Measurements from ENCODE around the gene ZGRF1.

ZGRF1 gene

DNA sequence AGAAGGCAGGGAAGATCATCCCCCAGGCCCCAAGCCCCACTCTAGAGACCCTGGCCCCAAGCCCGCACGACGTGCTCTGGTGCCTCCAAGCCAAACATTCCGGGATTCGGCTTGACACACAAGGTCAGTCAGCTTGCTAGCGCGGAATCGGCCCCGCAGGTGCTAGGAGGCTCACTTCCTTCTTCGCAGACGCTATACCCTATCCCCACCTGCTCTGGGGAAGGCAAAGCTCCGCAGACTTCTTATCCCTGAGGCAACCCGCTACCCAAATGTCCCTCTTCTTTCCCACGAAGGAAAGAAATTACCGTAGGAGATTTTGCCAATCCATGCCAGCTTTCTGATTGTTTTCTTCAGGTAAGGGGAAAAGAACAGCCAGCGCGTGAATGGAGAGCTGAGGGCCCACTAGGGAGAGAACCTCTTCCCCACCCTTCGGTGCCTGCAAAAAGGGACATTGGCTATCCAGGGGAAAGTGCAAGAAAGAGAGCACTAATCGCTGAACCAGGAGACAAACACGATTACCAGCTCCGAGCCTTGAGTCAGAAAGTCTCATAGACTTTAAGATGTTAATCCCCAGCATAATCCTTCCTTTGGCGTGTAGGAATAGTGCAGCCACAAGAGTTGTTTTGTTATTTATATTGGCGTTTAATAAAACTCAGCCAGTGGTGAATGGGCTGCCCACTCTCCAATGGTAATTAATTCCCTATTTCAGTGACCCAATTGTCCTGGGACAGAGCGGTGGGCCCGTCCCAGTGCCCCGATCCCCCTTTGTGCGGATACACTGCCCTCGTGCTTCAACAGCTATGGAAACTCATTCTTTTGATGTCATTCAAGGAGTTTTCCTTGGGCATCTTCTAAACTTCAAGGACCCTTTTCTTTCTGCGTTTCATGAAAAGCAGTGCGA lies 115.3 kb downstream of the ZGRF1 start:
- Histone ChIP-seq H3K4me1 (peaks cover 52% of the 10 kb centered on the region), H3K9me3 (peaks cover 3% of the 10 kb centered on the region), H3K36me3 (replicated peaks) (no peaks in the 10 kb centered on the region), H3K4me3 (no peak overlapping the region), H3K27me3 (ENCODE audit: low read depth) (peaks cover 6% of the 10 kb centered on the region; the same call in 1 of the 2 replicates)
- DNase-seq (ENCODE audit: low spot score in 2 of 2): peak; percentile 85 to 97
- in situ Hi-C loops (cut with MboI; ENCODE audit: low sequenced_read_pairs): loop anchor here (5.0 kb wide), 2 partner anchors 74 to 189 kb away; no protein-coding TSS in a partner anchor

DNA sequence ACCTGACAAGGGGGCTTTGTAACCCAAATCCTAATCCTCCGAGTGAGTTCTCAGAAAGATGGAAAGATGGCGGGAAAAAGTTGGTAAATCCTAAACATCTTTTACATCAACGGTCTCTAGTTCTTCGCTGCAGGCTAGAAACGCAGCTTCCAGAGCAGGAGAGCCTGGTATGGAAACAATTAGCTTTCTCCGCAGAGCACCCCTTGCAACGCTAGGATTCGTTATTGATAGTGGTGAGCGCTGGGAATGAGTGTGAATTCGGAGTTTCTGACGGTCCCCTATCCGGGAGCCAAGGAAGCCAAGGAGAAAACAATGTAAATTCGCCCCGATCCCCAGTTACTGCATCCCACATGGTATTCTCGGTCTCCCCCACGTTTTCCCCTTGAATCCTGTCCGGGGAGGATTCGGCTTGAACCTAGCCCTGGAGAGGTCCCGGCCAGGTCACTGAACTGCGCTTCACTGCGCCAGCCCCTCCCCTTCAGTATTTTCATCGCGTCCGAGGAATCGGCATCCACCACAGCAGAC lies 116.0 kb downstream of the ZGRF1 start:
- in situ Hi-C loops (cut with MboI; ENCODE audit: low sequenced_read_pairs): loop anchor here (5.0 kb wide), 2 partner anchors 73 to 188 kb away; no protein-coding TSS in a partner anchor
- H3K4me3 ChIP-seq: no peak overlapping the region

DNA sequence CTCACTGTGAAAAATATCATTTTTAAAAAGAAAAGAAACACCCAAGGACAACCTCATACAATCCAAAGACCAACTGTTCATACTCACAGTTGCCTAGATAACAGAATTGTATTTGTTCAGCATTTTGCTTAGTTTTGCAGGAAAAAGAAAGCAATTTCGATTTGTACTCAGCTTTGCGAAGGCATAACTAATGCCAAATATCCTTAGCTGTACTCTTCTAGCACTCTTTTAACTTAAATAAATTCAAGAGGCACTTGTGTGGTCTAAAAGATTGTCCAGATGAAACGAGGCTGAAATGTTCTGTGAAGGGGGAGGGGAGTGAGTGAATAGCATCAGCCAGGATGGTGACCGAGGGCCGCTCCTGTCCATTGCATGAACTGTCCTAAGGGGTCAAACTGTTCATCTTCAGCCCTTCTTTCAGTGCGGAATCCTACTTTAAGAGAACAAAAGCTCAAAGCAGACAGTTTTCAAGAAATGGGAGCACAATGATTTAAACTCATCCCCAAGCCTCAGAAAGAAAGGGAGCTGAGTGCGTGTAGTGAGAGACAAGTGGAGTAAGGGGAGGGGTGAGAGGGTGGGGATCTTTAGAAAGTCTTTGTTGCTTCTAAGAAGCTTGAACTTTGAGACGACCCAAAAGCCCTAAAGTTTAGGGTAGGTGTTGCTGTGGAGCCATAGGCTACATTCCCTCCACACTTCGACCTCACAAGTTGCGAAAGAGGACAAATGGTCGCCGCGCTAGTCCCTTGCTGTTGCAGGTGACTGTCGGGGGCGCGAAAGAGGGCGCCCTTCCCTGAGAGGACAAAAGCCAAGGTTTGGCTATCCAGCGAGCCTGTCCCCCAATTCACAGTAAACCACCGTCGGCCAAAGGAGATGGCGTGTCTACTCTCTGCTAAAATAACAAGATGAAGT lies 116.8 kb downstream of the ZGRF1 start:
- Histone ChIP-seq H3K4me3 (no peak overlapping the region), H3K27me3 (ENCODE audit: low read depth) (peaks cover 6% of the 10 kb centered on the region; the same call in 1 of the 2 replicates), H3K36me3 (replicated peaks) (no peaks in the 10 kb centered on the region), H3K4me1 (peaks cover 45% of the 10 kb centered on the region), H3K9me3 (peaks cover 3% of the 10 kb centered on the region)
- DNase-seq (ENCODE audit: low spot score in 2 of 2): no peak
- in situ Hi-C loops (cut with MboI; ENCODE audit: low sequenced_read_pairs): loop anchor here (5.0 kb wide), 2 partner anchors 73 to 188 kb away; no protein-coding TSS in a partner anchor

More for the DNA sequence above, 116.0 kb downstream of the ZGRF1 start:
- Histone ChIP-seq H3K4me1 (peaks cover 46% of the 10 kb centered on the region), H3K27me3 (ENCODE audit: low read depth) (peaks cover 6% of the 10 kb centered on the region; the same call in 1 of the 2 replicates), H3K9me3 (peaks cover 3% of the 10 kb centered on the region), H3K36me3 (replicated peaks) (no peaks in the 10 kb centered on the region)
- DNase-seq (ENCODE audit: low spot score in 2 of 2): no peak

DNA sequence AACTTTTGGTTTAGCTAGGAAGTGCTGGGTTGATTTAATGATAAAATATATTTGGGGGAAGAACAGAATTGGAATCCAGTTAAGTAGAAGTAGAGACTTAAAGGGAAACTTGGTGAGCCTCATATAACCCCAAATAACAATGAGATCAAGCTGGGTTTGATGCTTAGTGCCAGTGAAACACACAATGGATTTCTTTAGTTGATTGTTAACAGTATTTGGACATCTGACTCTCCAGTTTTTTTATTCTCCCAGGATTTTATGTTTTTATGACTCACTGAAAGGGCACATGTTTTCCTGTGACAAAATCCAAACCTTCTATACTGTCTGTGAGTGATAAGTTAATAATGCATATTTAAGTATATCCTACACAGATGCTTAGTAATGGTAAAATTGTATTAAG lies 118.0 kb downstream of the ZGRF1 start:
- in situ Hi-C loops (cut with MboI; ENCODE audit: low sequenced_read_pairs): no loop called here

DNA sequence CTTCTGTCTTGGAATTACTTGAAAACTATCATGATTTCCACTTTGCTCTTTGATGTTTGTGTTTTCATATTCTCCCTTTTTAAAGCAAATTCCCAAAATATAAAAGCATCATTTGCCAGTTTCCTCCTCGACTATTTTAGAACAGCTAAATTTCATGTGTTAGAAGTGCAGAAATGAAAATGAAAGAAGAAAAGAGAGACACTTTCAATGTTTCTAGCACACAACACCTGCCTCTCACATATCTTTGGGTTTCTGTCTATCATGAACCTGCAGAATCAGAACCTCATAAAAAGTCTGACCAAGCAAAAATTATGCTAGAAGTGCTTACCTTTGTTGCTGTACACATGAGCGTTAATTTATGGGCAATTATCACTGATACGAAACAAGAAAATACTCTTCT lies 118.8 kb downstream of the ZGRF1 start:
- H3K27me3 ChIP-seq (ENCODE audit: low read depth): peaks cover 6% of the 10 kb centered on the region; the same call in 1 of the 2 replicates
- H3K36me3 ChIP-seq (replicated peaks): no peaks in the 10 kb centered on the region
- H3K4me1 ChIP-seq: peaks cover 54% of the 10 kb centered on the region
- DNase-seq (ENCODE audit: low spot score in 2 of 2): no peak
- peaks cover 3% of the 10 kb centered on the region for H3K9me3 ChIP-seq
- H3K4me3 ChIP-seq: no peak overlapping the region
- in situ Hi-C loops (cut with MboI; ENCODE audit: low sequenced_read_pairs): no loop called here

More for the DNA sequence above, 118.0 kb downstream of the ZGRF1 start:
- Histone ChIP-seq H3K36me3 (replicated peaks) (no peaks in the 10 kb centered on the region), H3K4me1 (peaks cover 50% of the 10 kb centered on the region), H3K4me3 (no peak overlapping the region), H3K27me3 (ENCODE audit: low read depth) (peaks cover 6% of the 10 kb centered on the region; the same call in 1 of the 2 replicates), H3K9me3 (peaks cover 3% of the 10 kb centered on the region)
- DNase-seq (ENCODE audit: low spot score in 2 of 2): peak in 1 of 2 experiments; percentile 58

DNA sequence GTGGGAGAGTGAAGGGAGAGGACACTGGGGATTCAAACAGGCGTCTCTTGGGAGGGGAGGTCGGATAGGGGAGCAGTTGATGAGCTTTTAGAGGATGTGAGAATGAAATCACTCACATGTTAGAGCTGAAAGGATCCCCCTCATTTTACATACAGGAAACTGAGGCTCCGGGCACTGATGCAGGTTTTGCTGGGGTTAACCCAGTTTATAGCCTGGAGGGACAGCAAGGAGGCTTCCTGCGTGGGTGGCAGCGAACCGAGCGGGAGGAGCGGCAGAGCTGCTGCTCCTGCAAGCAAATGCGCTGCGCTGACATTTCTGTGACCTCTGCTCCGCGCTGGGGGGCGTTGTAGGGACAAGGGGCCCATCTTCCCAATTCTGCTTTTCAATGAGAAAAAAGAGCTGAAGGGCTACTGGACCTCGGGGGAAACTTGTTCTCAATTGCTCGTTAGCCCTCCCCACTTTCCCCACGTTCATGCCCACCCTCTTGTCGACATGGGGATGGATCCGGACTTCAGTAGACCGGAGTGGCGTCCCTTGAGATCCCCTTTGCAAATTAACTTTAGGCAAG lies 119.6 kb downstream of the ZGRF1 start:
- peak overlapping the region; percentile 35; the same call in 1 of the 2 replicates for H3K4me3 ChIP-seq
- no peaks in the 10 kb centered on the region for H3K36me3 ChIP-seq (replicated peaks)
- peaks cover 6% of the 10 kb centered on the region; the same call in 1 of the 2 replicates for H3K27me3 ChIP-seq (ENCODE audit: low read depth)
- peak in 1 of 2 experiments; percentile 44 for DNase-seq (ENCODE audit: low spot score in 2 of 2)
- peaks cover 49% of the 10 kb centered on the region for H3K4me1 ChIP-seq
- in situ Hi-C loops (cut with MboI; ENCODE audit: low sequenced_read_pairs): no loop called here
- no peaks in the 10 kb centered on the region; the same call in 1 of the 2 replicates for H3K9me3 ChIP-seq

DNA sequence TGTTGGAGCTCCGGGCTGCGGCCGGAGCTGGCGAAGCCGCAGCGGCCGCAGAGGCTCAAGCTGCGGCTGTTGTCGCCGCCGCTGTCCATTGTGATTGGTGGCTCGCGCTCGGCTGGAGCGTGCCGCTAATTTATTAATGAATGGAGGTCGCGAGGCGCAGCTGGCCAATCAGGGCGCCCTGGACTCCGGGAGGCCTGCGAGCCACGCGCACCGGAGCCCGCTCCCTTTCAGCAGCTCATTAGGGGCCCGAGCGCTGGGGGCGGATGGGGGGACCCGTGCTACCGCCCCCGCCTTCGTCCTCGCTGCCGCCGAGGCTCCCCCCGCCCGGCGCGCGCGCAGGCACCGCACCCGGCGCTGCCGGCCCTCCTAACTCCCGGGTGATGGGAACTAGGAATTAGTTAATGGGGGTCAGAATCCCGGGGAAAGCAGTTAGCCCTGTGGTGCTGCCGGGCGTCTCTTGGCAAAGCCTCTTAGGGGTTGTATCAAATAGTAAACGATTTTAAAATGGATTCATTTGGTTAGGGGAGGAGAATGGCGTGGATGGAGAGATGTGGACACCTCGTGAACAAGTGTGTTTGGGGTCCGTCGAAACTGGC lies 120.1 kb downstream of the ZGRF1 start:
- H3K36me3 ChIP-seq (replicated peaks): no peaks in the 10 kb centered on the region
- in situ Hi-C loops (cut with MboI; ENCODE audit: low sequenced_read_pairs): no loop called here
- peaks cover 44% of the 10 kb centered on the region for H3K4me1 ChIP-seq
- H3K27me3 ChIP-seq (ENCODE audit: low read depth): peaks cover 6% of the 10 kb centered on the region; the same call in 1 of the 2 replicates
- peak; percentile 76 to 85 for DNase-seq (ENCODE audit: low spot score in 2 of 2)
- H3K4me3 ChIP-seq: peak overlapping the region; percentile 35
- H3K9me3 ChIP-seq: no peaks in the 10 kb centered on the region; the same call in 1 of the 2 replicates

DNA sequence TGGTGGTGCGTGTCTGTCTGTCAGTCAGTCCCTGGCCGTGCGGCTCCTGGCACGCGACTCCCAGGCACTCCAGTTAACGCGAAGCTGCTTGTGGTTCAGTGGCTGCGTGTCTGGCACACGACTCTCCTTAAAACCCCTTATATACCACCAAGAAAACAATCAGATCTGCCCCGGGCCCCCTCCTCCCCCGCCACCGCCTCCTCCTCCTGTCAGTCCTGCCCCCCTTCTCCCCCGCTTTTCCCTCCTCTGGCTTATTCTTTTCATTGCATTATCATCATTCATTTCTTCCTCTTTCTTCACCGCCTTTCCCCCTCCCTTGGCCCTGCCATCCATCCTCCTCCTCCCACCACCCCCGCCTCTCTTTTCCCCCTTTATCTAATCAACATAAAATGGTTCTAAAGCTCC lies 120.6 kb downstream of the ZGRF1 start, which contains the start of gene NEUROG2:
TSS of gene NEUROG2 (minus strand) at position 115 of the 405 bp plus-strand sequence. CDS start 705 bp downstream, outside the sequence.
- peaks cover 6% of the 10 kb centered on the region; the same call in 1 of the 2 replicates for H3K27me3 ChIP-seq (ENCODE audit: low read depth)
- H3K4me3 ChIP-seq: peak within 1 kb of the TSS; percentile 35
- in situ Hi-C loops (cut with MboI; ENCODE audit: low sequenced_read_pairs): no loop called here
- H3K9me3 ChIP-seq: no peaks in the 10 kb centered on the region; the same call in 1 of the 2 replicates
- no peaks in the 10 kb centered on the region for H3K36me3 ChIP-seq (replicated peaks)
- peak in 1 of 2 experiments; percentile 63 for DNase-seq (ENCODE audit: low spot score in 2 of 2)
- peaks cover 40% of the 10 kb centered on the region for H3K4me1 ChIP-seq

DNA sequence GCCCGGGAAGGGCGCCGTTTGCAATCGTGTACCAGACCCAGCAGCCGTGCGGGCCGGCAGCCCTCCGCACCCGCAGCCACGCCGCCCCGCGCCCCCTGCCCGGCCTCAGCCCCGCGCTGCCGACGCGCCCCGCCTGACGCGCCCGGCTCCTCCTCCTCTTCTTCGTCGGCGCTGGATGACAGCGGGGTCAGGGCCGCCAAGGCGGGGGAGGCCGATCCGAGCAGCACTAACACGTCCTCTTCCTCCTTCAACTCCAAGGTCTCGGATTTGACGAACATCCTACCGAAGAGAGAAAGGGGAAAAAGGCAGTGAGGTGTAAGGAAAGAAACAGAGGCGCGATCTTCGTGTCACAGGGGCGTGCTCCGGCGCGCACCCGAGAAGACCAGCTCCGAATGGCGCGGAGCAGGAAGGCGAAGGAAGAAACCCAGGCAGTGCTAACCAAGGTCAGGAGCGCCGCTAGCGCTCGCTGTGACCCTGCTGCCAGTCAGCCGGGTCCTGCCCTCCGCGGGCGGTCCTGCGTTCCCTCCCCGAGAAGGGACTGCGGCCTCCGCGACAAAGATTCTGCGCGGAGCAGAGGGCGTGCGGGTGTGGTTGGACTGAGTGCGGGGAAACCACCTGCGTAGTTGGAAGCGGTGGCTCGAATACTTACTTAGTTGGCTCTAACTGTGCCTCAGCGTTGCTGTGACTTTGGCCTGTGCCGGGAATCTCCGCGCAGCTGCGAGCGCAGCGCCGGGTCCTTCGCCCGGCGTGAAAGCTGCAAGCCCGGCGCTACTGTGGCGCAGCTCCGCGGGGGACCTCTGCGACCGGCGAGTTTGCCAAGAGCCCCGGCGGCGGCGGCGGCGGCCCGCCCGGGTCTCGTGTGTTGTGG lies 121.3 kb downstream of the ZGRF1 start:
- DNase-seq (ENCODE audit: low spot score in 2 of 2): peak; percentile 33 to 70
- in situ Hi-C loops (cut with MboI; ENCODE audit: low sequenced_read_pairs): no loop called here
- Histone ChIP-seq H3K4me3 (peak overlapping the region; percentile 35), H3K27me3 (ENCODE audit: low read depth) (peaks cover 6% of the 10 kb centered on the region; the same call in 1 of the 2 replicates), H3K9me3 (no peaks in the 10 kb centered on the region; the same call in 1 of the 2 replicates), H3K4me1 (peaks cover 38% of the 10 kb centered on the region), H3K36me3 (replicated peaks) (no peaks in the 10 kb centered on the region)

DNA sequence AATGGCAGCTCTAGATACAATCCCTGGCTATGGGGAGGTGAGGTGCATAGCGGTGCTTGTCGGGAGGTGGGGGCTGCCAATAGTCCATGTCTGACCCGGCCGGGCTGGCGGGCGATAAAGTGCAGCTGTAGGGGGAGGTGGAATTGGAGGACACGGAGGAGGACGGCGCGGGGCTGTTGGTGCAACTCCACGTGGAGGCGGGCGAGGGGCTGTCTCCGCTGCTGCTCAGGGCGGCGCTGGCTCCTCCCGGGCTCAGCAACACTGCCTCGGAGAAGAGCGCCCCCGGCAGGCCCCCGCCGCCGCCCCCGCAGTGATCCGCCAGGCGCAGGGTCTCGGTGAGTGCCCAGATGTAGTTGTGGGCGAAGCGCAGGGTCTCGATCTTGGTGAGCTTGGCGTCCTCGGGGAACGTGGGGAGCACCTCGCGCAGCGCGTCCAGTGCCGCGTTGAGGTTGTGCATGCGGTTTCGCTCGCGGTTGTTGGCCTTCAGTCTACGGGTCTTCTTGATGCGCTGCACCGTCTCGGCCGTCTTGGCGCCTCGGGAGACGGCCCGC lies 122.0 kb downstream of the ZGRF1 start:
- peaks cover 38% of the 10 kb centered on the region for H3K4me1 ChIP-seq
- H3K36me3 ChIP-seq (replicated peaks): no peaks in the 10 kb centered on the region
- peaks cover 6% of the 10 kb centered on the region; the same call in 1 of the 2 replicates for H3K27me3 ChIP-seq (ENCODE audit: low read depth)
- in situ Hi-C loops (cut with MboI; ENCODE audit: low sequenced_read_pairs): no loop called here
- H3K9me3 ChIP-seq: no peaks in the 10 kb centered on the region
- peak; percentile 20 to 73 for DNase-seq (ENCODE audit: low spot score in 2 of 2)
- H3K4me3 ChIP-seq: peak overlapping the region; percentile 35

DNA sequence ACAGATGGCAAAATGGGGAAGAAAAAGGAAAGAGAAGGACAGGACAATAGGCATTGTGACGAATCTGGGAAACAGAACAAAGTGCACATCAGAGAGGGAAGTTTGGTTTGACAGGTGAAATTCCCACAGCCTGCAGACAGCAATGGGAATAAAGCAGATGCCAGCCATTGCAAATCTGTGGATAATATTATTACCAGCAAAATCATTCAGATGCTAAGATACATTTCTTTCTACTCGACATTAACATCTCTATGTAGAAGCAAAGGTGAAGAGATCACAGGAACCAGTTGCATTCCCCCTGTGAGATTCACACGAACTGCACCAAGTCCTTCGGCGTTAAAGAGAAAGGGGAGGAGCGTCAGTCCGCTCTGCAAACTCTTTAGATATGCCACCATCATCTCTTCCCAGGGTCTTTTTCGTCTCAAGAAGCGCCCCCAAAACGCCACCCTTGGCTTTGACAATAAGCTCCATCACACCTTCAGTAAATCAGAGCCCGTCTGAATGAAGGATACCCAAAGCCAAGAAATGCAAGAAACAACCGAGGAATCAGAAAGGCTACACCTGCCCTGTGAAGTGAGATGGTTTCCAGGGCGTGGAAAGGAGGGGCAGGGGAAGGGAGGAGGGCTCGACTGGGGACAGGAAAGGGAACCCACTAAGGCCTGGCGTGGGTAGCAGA lies 122.6 kb downstream of the ZGRF1 start:
- peak; percentile 67 to 73 for DNase-seq (ENCODE audit: low spot score in 2 of 2)
- no peaks in the 10 kb centered on the region for H3K9me3 ChIP-seq
- H3K4me1 ChIP-seq: peaks cover 38% of the 10 kb centered on the region
- no peaks in the 10 kb centered on the region for H3K36me3 ChIP-seq (replicated peaks)
- in situ Hi-C loops (cut with MboI; ENCODE audit: low sequenced_read_pairs): no loop called here
- H3K27me3 ChIP-seq (ENCODE audit: low read depth): peaks cover 6% of the 10 kb centered on the region; the same call in 1 of the 2 replicates
- peak overlapping the region; percentile 35 for H3K4me3 ChIP-seq

Measured in HAP-1 (cell line).